Muscle of back (tissue), 13 donors: Measurements from ENCODE around the gene BRD2. TPM values are rescaled to one million over a fixed set of nuclear protein-coding genes. Genes with fewer than 3 reads are reported as not detected.
A peak's percentile ranks its signal among the peaks of the same experiment; 100 is the strongest.
"Not testable (repeated sequence)": the region's sequence is repeated elsewhere in the genome, so short reads cannot be mapped to it uniquely, and the experiment has no call there.

Experiments
- DNase-seq, 3 donors: peaks; one replicate each; pipeline versions ENCODE4 v3.0.0 to v3.0.0-alpha.2; 2013
- long read RNA-seq, 9 donors: transcript quantifications; one replicate each; lab custom pipeline, GENCODE V29; 2026
- polyA plus RNA-seq, 10 donors: library from polyadenylated mRNA; unstranded; fragments of 120-200 nt; gene quantifications; one replicate each; pipeline ENCODE4 v1.2.1, GENCODE V29; 2013; ENCODE audit not compliant: insufficient read length in 10 of 10

The BRD2 gene
- polyA plus RNA-seq: 100 to 1,000 TPM; 138 to 187 (median 160) TPM
- long read RNA-seq, donor 1, transcript BRD2-211 (3 exons, 759 nt): major isoform, 17 of 67 reads
- long read RNA-seq, donor 1, partial matches to known transcripts: 43 of 67 reads
- long read RNA-seq, donor 1, other reads (novel, unspliced or antisense): 0 of 67 reads
- long read RNA-seq, donor 2, full-length matches to known transcripts: 25 of 41 reads
- long read RNA-seq, donor 2, partial matches to known transcripts: 16 of 41 reads
- long read RNA-seq, donor 2, other reads (novel, unspliced or antisense): 0 of 41 reads
- long read RNA-seq, donor 3: 0 reads
- long read RNA-seq, donor 4, full-length matches to known transcripts: 19 of 31 reads
- long read RNA-seq, donor 4, partial matches to known transcripts: 12 of 31 reads
- long read RNA-seq, donor 4, other reads (novel, unspliced or antisense): 0 of 31 reads
- long read RNA-seq, donor 5, transcript BRD2-219 (9 exons, 2,338 nt): minor isoform, 6 of 125 reads
- long read RNA-seq, donor 5, transcript BRD2-211 (3 exons, 759 nt): major isoform, 32 of 125 reads
- long read RNA-seq, donor 5, partial matches to known transcripts: 80 of 125 reads
- long read RNA-seq, donor 5, other reads (novel, unspliced or antisense): 0 of 125 reads
- long read RNA-seq, donor 6, transcript BRD2-211 (3 exons, 759 nt): major isoform, 21 of 55 reads
- long read RNA-seq, donor 6, partial matches to known transcripts: 26 of 55 reads
- long read RNA-seq, donor 6, other reads (novel, unspliced or antisense): 0 of 55 reads
- long read RNA-seq, donor 7, full-length matches to known transcripts: 23 of 46 reads
- long read RNA-seq, donor 7, partial matches to known transcripts: 23 of 46 reads
- long read RNA-seq, donor 7, other reads (novel, unspliced or antisense): 0 of 46 reads
- long read RNA-seq, donor 8, transcript BRD2-211 (3 exons, 759 nt): major isoform, 12 of 42 reads
- long read RNA-seq, donor 8, partial matches to known transcripts: 25 of 42 reads
- long read RNA-seq, donor 8, other reads (novel, unspliced or antisense): 0 of 42 reads
- long read RNA-seq, donor 9, transcript BRD2-211 (3 exons, 759 nt): major isoform, 5 of 6 reads
- long read RNA-seq, donor 9, partial matches to known transcripts: 0 of 6 reads
- long read RNA-seq, donor 9, other reads (novel, unspliced or antisense): 0 of 6 reads

- DNase-seq: peak; percentile 98 to 100 (median 99)
Measured at GRCh38 chr6:32968093-32968866, at the start of gene BRD2. TSS of gene BRD2 (plus strand) at chr6:32968594. CDS start at chr6:32972899, 4,305 bp downstream.

DNA sequence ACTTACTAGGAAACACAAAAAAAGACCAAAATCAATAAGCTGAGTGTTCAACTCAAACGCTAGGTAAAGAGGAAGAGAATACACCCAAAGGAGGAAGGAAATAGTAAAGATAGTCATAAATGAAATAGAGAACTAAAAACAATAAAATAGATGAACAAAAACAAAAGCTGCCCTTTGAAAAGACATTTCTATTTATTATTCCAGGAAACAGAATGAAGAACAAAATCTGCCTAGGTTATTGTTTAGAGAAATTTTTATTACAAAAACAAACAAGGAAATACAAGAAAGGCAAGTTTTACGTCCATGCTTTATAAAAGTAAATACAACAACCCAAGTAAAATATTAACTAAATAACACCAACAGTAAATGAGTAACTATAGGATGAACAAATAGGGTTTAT is 47.7 kb upstream of the BRD2 start:
- no peak for DNase-seq

- no peak for DNase-seq
Measured at GRCh38 chr6:32922083-32922482, 46.3 kb upstream of the BRD2 start.

- DNase-seq: no peak
Measured at GRCh38 chr6:32931211-32931610, 37.2 kb upstream of the BRD2 start.

DNA sequence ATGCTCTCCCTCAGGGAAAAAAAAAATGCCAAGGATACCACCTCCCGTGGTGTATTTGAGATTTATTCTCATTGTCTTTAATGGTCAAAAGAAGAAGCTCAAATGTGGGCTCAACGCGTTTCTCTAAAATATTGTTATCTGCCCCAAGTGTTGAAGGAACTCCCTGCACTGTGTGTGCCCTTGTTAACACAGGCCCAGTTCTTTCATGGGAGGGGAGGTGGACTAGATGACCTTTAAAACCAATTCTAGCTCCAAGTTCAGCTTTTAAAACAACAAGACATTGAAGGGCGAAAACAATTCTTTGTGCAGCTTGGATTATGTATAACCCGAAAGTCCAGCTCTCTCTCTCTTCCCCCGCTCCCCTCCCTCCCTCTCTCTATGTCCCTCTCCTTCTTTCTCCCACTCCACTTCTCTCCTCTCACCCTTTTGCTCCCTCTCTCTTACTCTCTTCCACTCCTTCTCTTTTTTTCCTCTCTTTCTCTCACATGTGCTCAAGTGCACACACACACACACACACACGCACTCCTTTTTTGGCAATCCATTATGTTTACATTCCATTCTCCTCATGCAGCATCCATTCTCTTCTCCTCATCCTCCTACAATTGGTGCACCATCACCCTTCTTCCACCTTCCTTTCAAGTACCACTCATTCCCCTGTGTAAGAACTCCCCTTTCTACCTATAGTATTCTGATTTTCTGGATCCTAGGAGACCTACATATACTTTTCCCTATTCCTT is 36.1 kb upstream of the BRD2 start:
- peak in 1 of 3 donors; percentile 31 for DNase-seq

DNA sequence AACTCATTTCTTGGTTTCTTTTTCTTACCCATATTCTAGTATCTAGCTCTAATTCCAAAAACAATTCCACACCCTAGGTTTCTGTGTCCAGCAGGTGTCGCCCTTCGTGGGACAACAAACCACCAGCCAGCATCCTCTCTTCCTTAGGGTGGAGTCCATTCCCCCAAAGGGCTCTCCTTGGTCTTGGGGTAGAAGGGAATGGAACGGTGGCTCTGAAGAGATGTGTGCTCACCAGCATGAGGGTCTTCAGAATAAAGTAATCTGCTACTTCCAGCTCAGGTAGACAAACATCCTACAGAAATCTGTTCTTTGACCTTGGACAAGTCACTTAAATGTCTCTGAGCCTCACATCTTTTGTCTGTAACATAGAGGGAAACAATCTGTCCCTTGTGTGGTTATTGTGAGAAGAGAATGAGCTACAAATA is 34.7 kb upstream of the BRD2 start:
- peak; percentile 67 to 83 (median 77) for DNase-seq

- no peak for DNase-seq
Measured at GRCh38 chr6:32935551-32936238, 32.7 kb upstream of the BRD2 start.

GRCh38 chr6:32936239-32937152 is 31.9 kb upstream of the BRD2 start:
- no peak for DNase-seq

GRCh38 chr6:32937230-32937633 is 31.2 kb upstream of the BRD2 start:
- DNase-seq: peak in 1 of 3 donors; percentile 35

DNA sequence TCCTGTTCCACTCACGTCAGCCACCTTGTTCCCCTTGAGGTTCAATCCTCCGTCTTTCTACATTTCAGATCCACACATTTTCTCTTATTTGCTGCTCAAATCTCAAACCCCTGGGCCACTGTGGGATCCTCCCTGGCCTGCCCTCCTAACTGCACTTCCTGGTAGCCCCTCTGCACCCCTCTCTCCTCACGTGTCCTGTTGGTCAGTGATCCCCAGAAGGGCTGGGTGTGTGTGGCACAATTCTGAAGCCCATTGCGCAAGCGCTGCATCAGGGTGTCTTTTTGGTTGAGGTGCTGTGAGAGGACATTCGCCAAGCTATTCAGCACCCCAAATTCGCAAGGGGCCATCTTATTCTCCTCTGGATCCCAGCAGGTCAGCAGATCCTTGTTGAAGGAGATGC is 29.9 kb upstream of the BRD2 start:
- no peak for DNase-seq

DNA sequence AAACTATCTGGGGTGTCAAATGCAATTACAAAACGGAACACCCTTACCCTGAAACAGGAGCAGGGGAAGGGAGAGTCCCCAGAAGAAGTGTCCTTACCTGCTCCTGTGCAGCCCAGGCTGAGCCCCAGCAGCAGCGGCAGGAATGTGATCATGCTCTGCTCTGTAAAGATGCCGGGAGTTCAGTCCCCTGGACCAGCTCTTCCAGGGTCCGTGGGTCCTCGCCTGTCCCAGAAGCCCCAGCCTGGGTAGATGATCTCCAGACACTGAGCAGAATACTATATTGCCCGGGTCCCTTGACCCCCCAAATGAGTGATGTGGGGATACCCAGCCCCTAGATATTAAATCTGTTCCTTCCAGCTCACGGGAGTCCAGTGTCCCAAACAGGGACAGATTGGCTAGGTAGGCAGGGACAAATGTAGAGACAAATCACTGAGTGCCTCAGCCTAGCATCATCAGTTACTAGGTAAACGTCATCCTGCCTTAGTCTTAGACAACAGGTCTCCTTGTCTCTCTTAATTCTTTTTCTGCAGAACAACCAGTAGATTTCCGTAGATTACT is 27.7 kb upstream of the BRD2 start, which contains the start of gene HLA-DMB:
Gene HLA-DMB, minus strand, starts transcription at position 373 of the 558 bp plus-strand sequence. Its CDS starts 221 bp downstream, at position 152.
- peak; percentile 60 to 84 (median 79) for DNase-seq

DNA sequence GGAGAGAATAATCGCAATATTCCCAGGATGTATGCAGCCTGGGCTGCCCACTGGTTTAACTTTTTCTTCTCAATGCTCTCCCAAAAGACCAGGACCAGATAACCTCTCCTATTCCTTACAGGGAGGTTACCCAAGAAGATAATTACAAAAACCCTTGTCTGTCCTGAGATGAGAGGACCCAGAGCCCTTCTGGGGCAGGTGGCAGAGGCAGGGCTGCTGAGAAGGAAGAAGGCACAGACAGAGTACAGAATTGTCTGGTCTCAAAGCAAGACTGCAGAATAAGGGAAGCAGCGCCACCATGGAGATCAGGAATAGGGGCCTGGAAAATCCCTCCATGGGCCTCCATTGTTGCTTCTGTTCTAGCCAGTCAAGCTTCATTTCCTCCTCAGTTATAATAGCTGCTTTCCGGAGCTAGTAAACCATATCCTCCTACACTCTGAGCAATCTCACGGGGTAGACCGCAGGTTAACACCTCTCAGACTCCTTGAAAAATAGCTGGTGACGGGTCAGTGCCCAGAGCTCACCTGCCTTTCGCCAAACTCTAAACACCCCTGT is 27.1 kb upstream of the BRD2 start:
- no peak for DNase-seq

- not testable (repeated sequence) for DNase-seq
Measured at GRCh38 chr6:32942555-32943123, 25.8 kb upstream of the BRD2 start.

DNA sequence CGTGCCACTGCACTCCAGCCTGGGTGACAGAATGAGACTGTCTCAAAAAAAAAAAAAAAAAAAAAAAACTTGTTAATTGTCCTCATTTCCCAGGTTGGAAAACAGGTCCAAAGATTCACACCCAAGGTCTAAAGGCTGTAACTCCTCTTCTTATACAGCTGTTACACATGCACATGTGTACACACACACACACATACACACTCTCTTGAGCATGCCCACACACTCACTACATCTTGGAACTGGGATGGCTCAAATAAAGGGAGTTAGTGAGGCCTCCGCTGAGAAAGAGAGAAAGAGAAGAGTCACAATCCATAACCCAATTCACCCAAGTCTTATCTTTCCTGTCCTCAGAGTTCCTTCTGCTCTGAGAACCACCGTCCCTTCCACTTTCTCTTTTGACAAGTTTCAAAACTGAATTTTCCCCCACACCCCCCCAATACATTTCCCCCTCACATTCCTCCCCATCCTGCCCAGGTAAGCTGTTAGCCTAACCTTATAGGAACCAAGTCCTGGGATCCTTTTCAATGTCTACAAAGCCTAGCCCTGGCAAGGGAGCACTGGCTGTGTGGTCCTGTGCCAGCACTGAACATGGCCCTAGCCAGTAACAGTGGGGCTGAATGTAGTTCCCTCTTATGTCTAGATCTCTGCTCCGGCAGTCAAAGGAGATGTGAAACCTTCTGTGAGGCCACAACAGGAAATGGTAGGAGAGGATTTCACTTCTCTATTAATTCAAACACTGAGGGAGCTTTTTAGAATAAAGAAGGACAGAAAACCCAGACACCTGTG is 24.3 kb upstream of the BRD2 start:
- DNase-seq: peak in 1 of 3 donors; percentile 48

GRCh38 chr6:32945108-32945760 is 23.2 kb upstream of the BRD2 start:
- DNase-seq: no peak

GRCh38 chr6:32945953-32946352 is 22.4 kb upstream of the BRD2 start:
- DNase-seq: no peak
